ENCODE results near the gene SHLD1.

GRCh38 chr20:5881703-5882102 lies 131.5 kb downstream of the SHLD1 start:
- TF ChIP-seq CTCF (IDR thresholded peaks at IDR 0.05) (no peak), POLR2A (IDR thresholded peaks at IDR 0.05) (no peak)

Data from lower leg skin (tissue), 3 donors.